Activated naive CD8-positive, alpha-beta T cell treated with anti-CD3 and anti-CD28 coated beads for 36 hours (primary cell): ENCODE data around the gene IL13RA2. TPM values are rescaled to one million over a fixed set of nuclear protein-coding genes. Genes with fewer than 3 reads are reported as not detected.

ENCODE experiments used
- DNase-seq: peaks from one replicate; pipeline ENCODE4 v3.0.0; 2021
- H3K27ac Mint-ChIP-seq: one replicate; pipeline ENCODE4 v1.8.0; 2022; ENCODE audit warnings: mild to moderate bottlenecking, moderate library complexity, mixed read lengths
- H3K27me3 Mint-ChIP-seq: one replicate; pipeline ENCODE4 v1.8.0; 2022; ENCODE audit warnings: mild to moderate bottlenecking, mixed read lengths
- H3K36me3 Mint-ChIP-seq: one replicate; pipeline ENCODE4 v1.8.0; 2021; ENCODE audit warnings: mild to moderate bottlenecking, mixed read lengths
- H3K4me1 Mint-ChIP-seq: one replicate; pipeline ENCODE4 v1.8.0; 2021; ENCODE audit warnings: mixed read lengths
- H3K4me3 Mint-ChIP-seq: one replicate; pipeline ENCODE4 v1.8.0; 2022; ENCODE audit warnings: mild to moderate bottlenecking, moderate library complexity, mixed read lengths
- H3K9me3 Mint-ChIP-seq: one replicate; pipeline ENCODE4 v1.8.0; 2022; ENCODE audit warnings: mixed read lengths
- total RNA-seq, 2 experiments: library from RNA; stranded (reverse); gene quantifications; one replicate each; pipeline ENCODE4 v1.2.3, GENCODE V29; 2021

Gene IL13RA2
- total RNA-seq, 2 experiments from 2014 or later, result not detected

GRCh38 chrX:115023139-115023538 lies 5.7 kb upstream of the IL13RA2 start:
- Mint-ChIP-seq H3K4me3 (no peak overlapping the region), H3K27ac (no peak overlapping the region), H3K4me1 (no peaks in the 10 kb centered on the region), H3K27me3 (no peaks in the 10 kb centered on the region), H3K9me3 (no peaks in the 10 kb centered on the region), H3K36me3 (no peaks in the 10 kb centered on the region)
- no peak for DNase-seq

DNA sequence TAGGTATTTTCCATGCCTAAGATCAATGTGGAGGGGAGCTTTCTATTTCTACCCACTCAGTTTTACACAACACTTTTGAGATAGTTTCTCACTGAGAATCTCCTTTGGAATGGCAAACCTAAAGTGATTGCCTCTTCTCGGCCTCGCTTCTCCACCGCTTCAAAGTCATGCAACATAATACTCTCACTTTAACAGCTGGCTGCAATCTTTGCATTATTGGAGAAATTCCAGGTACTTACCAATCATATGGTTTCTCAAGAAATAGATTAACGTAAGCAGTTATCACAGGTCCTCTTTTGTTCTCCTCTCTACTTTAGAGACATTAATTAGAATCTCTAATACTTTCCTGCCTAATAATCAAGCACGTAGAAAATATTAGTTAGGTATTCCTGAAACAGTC lies 3.7 kb upstream of the IL13RA2 start:
- H3K27me3 Mint-ChIP-seq, result no peaks in the 10 kb centered on the region
- no peaks in the 10 kb centered on the region for H3K9me3 Mint-ChIP-seq
- H3K36me3 Mint-ChIP-seq, result no peaks in the 10 kb centered on the region
- no peak for DNase-seq
- no peak overlapping the region for H3K27ac Mint-ChIP-seq
- H3K4me1 Mint-ChIP-seq, result no peaks in the 10 kb centered on the region
- H3K4me3 Mint-ChIP-seq, result no peak overlapping the region

DNA sequence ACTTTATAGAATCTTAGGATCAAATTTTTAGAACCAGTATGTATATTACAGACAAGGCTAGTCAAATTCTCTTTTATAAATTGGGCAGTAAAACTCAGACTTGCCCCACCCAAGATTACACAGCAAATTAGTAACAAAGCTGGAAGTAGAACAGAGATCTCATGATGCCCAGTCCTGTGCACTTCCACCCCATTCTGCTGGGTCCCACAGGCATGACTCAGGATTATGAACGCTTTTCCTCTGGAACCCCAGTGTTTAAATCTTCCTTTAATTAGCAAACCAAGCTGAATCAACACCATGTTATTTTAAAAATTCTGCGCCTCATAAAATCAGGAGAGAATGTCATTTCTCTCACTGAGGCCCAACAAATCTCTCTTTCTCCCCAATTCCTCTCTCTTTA lies 1.5 kb upstream of the IL13RA2 start:
- Mint-ChIP-seq H3K27me3 (no peaks in the 10 kb centered on the region), H3K36me3 (no peaks in the 10 kb centered on the region), H3K9me3 (no peaks in the 10 kb centered on the region), H3K27ac (no peak overlapping the region), H3K4me1 (no peaks in the 10 kb centered on the region), H3K4me3 (no peak overlapping the region)
- no peak for DNase-seq

GRCh38 chrX:115018040-115018647 lies 728 bp upstream of the IL13RA2 start:
- no peak for DNase-seq

GRCh38 chrX:115013705-115014104 lies 3.7 kb downstream of the IL13RA2 start:
- Mint-ChIP-seq H3K27ac (no peak overlapping the region), H3K4me1 (no peaks in the 10 kb centered on the region), H3K4me3 (no peak overlapping the region), H3K9me3 (no peaks in the 10 kb centered on the region), H3K27me3 (no peaks in the 10 kb centered on the region), H3K36me3 (no peaks in the 10 kb centered on the region)
- no peak for DNase-seq

More at GRCh38 chrX:115018040-115018647, 728 bp upstream of the IL13RA2 start:
- H3K27ac Mint-ChIP-seq, result no peak overlapping the region
- no peaks in the 10 kb centered on the region for H3K4me1 Mint-ChIP-seq
- H3K36me3 Mint-ChIP-seq, result no peaks in the 10 kb centered on the region
- H3K4me3 Mint-ChIP-seq, result no peak overlapping the region
- H3K27me3 Mint-ChIP-seq, result no peaks in the 10 kb centered on the region
- H3K9me3 Mint-ChIP-seq, result no peaks in the 10 kb centered on the region

DNA sequence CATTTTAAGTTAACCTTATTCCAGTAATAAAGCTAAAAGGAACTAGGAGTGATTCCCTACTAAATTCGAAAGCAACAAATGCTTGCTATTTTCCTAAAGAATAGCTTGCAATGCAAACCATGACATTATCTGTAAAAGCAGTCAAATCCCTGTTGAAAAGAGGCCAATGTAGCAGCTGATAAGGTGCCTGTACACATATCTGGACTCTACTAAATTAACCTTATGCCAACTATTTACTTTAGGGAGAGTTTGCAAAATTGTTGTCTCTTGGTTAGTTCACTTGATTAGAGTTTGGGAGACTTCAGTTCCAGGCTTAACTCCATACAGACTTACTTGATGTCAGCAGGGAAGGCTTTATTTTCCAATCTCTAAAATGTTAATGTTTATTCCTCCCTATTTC lies 6.0 kb downstream of the IL13RA2 start:
- DNase-seq, result no peak
- H3K4me3 Mint-ChIP-seq, result no peak overlapping the region
- no peaks in the 10 kb centered on the region for H3K9me3 Mint-ChIP-seq
- no peaks in the 10 kb centered on the region for H3K36me3 Mint-ChIP-seq
- no peak overlapping the region for H3K27ac Mint-ChIP-seq
- H3K4me1 Mint-ChIP-seq, result no peaks in the 10 kb centered on the region
- no peaks in the 10 kb centered on the region for H3K27me3 Mint-ChIP-seq

GRCh38 chrX:114999906-115000305 lies 17.5 kb downstream of the IL13RA2 start:
- Mint-ChIP-seq H3K9me3 (no peaks in the 10 kb centered on the region), H3K4me1 (no peaks in the 10 kb centered on the region), H3K36me3 (no peaks in the 10 kb centered on the region), H3K27me3 (no peaks in the 10 kb centered on the region), H3K4me3 (no peak overlapping the region), H3K27ac (no peak overlapping the region)
- no peak for DNase-seq

DNA sequence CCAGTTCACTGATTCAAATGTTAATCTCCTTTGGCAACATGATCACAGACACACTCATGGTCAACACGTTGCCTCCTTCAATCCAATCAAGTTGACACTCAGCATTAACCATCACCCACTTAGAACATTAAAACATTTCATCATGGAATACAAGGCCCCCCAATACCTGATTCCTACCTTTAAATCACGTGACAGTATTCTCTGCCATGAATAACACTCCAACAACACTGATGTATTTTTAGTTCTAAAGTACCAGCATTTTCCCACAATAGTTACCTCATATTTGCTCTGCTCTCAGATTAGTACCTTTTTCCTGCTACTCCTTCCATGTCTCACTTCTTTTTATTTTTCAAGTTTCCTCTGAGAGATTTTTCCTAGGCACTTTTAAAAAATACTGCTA lies 19.6 kb downstream of the IL13RA2 start:
- no peak for DNase-seq
- Mint-ChIP-seq H3K27me3 (no peaks in the 10 kb centered on the region), H3K36me3 (no peaks in the 10 kb centered on the region), H3K9me3 (no peaks in the 10 kb centered on the region), H3K4me3 (no peak overlapping the region), H3K27ac (no peak overlapping the region), H3K4me1 (no peaks in the 10 kb centered on the region)

DNA sequence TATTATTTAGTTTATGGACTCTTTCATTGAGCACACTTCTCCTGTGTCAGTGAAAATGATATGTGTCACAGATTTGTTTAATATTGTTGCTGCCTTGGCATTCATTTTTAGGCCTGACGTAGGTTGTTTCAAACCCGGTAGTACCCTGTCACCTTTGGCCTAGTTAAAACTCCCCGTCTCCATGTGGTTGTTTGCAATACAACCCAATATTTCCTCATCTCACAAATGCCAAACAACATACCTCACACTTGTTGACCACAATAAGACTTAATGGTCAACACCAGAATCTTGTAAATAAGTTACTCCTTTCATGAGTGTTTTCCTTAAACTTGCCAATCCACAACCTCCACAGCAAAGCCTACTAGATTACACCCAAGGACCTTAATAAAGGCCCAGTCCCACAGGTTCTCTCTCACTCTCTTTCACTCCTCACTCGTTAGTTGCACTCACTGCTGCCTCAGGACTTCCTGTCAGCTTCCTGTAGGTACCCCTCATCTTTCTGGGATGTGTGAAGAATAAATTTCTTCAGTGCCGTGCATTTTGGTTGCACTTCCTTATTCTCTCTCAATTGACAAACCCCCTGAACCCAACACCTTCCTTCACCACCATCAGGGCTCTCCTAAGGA lies 31.3 kb downstream of the IL13RA2 start:
- H3K9me3 Mint-ChIP-seq, result no peaks in the 10 kb centered on the region
- no peak overlapping the region for H3K27ac Mint-ChIP-seq
- H3K27me3 Mint-ChIP-seq, result no peaks in the 10 kb centered on the region
- H3K4me3 Mint-ChIP-seq, result no peak overlapping the region
- no peaks in the 10 kb centered on the region for H3K4me1 Mint-ChIP-seq
- no peaks in the 10 kb centered on the region for H3K36me3 Mint-ChIP-seq
- DNase-seq, result no peak

GRCh38 chrX:114976292-114976691 lies 41.1 kb downstream of the IL13RA2 start:
- DNase-seq, result no peak
- Mint-ChIP-seq H3K36me3 (no peaks in the 10 kb centered on the region), H3K9me3 (no peaks in the 10 kb centered on the region), H3K4me1 (no peaks in the 10 kb centered on the region), H3K27ac (no peak overlapping the region), H3K4me3 (no peak overlapping the region), H3K27me3 (no peaks in the 10 kb centered on the region)

DNA sequence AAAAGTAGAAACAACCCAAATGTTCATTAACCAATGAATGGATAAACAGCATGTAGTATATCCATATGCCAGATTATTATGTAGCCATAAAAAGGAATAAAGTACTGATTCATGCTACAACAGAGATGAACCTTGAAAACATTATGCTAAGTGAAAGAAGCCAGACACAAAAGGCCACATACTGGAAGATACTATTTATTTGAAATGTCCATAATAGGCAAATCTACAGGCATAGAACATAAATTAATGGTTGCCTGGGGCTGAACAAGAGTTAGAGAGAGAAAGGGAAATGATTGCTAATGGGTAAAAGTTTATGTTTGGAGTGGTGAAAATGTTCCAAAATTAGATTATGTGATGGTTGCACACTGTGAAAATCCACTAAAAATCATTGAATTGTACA lies 44.4 kb downstream of the IL13RA2 start:
- Mint-ChIP-seq H3K9me3 (peaks cover 1% of the 10 kb centered on the region), H3K27me3 (no peaks in the 10 kb centered on the region), H3K36me3 (no peaks in the 10 kb centered on the region), H3K4me3 (no peak overlapping the region), H3K4me1 (no peaks in the 10 kb centered on the region), H3K27ac (no peak overlapping the region)
- DNase-seq, result no peak

GRCh38 chrX:114970806-114971205 lies 46.6 kb downstream of the IL13RA2 start:
- no peak overlapping the region for H3K27ac Mint-ChIP-seq
- no peaks in the 10 kb centered on the region for H3K27me3 Mint-ChIP-seq
- H3K9me3 Mint-ChIP-seq, result peaks cover 1% of the 10 kb centered on the region
- no peak overlapping the region for H3K4me3 Mint-ChIP-seq
- H3K36me3 Mint-ChIP-seq, result no peaks in the 10 kb centered on the region
- DNase-seq, result no peak
- H3K4me1 Mint-ChIP-seq, result no peaks in the 10 kb centered on the region

DNA sequence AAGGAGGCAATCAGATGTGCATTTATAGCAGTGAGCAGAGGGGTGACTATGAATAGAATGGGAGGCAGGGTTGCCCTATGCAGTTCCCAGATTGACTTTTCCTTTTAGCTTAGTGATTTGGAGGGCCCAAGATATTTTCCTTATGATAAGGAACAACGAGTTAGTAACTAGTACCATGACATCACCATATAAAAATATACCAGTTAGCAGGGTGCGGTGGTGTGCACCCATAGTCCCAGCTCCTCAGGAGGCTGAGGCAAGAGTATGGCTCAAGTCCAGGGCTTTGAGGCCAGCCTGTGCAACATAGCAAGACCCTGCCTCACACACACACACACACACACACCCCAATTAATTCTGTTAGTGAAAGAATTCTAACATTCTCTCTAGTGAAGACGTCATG lies 53.0 kb downstream of the IL13RA2 start:
- no peaks in the 10 kb centered on the region for H3K27me3 Mint-ChIP-seq
- H3K27ac Mint-ChIP-seq, result no peak overlapping the region
- DNase-seq, result no peak
- H3K36me3 Mint-ChIP-seq, result no peaks in the 10 kb centered on the region
- H3K4me1 Mint-ChIP-seq, result no peaks in the 10 kb centered on the region
- H3K9me3 Mint-ChIP-seq, result no peaks in the 10 kb centered on the region
- H3K4me3 Mint-ChIP-seq, result no peak overlapping the region

- H3K4me3 Mint-ChIP-seq, result no peak overlapping the region
These were observed 55.2 kb downstream of the IL13RA2 start for GRCh38 chrX:114962209-114962608.

GRCh38 chrX:114959729-114960128 lies 57.7 kb downstream of the IL13RA2 start:
- Mint-ChIP-seq H3K27ac (no peak overlapping the region), H3K36me3 (no peaks in the 10 kb centered on the region), H3K4me3 (no peak overlapping the region), H3K4me1 (no peaks in the 10 kb centered on the region), H3K9me3 (no peaks in the 10 kb centered on the region), H3K27me3 (no peaks in the 10 kb centered on the region)
- no peak for DNase-seq

More at GRCh38 chrX:114962209-114962608, 55.2 kb downstream of the IL13RA2 start:
- no peak for DNase-seq
- H3K4me1 Mint-ChIP-seq, result no peaks in the 10 kb centered on the region
- no peaks in the 10 kb centered on the region for H3K27me3 Mint-ChIP-seq
- no peak overlapping the region for H3K27ac Mint-ChIP-seq
- H3K9me3 Mint-ChIP-seq, result no peaks in the 10 kb centered on the region
- H3K36me3 Mint-ChIP-seq, result no peaks in the 10 kb centered on the region
